Esophagus mucosa (tissue), 1 donor: Measurements from ENCODE around the gene GRIK4. TPM values are rescaled to one million over a fixed set of nuclear protein-coding genes. Genes with fewer than 3 reads are reported as not detected.
"Not testable (repeated sequence)": the region's sequence is repeated elsewhere in the genome, so short reads cannot be mapped to it uniquely, and the experiment has no call there.

Experiments
- ATAC-seq: fragments of 200-7000 bp; cut with Tn5 transposase; one replicate; pipeline ENCODE4 v1.9.1; 2020
- total RNA-seq: library from RNA; stranded (reverse); gene quantifications from one replicate; pipeline ENCODE4 v1.2.4, GENCODE V29; 2023
- donor health status: DM: yes; HTN: yes; CAD: no.

Gene GRIK4
- total RNA-seq, 1 donor from 2014 or later, result 0.08 TPM

- ATAC-seq, result no peak
Measured at GRCh38 chr11:120972621-120973020, 461.1 kb downstream of the GRIK4 start.

GRCh38 chr11:120973501-120973900 lies 462.0 kb downstream of the GRIK4 start:
- no peak for ATAC-seq

- no peak for ATAC-seq
Measured at GRCh38 chr11:120974466-120974865, 462.9 kb downstream of the GRIK4 start.

DNA sequence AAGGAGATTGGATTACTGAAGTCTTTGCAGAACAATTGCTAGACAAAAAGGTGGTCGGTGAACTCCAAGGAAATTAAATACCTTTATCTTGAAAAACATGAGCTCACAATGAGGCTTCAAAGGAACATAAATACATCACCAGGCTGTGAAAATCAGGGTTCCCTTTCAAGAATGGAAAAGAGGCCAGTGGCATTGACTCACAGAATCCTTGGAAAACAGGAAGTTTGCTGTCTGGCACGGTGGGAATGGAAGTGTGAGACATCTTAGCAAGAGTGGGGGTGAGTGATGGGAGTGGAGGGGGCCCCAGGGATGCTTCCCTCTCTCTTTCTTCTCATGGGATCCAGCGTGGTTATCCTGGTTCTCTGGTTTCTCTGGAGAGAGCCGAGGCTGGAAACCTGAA lies 463.4 kb downstream of the GRIK4 start:
- no peak for ATAC-seq

DNA sequence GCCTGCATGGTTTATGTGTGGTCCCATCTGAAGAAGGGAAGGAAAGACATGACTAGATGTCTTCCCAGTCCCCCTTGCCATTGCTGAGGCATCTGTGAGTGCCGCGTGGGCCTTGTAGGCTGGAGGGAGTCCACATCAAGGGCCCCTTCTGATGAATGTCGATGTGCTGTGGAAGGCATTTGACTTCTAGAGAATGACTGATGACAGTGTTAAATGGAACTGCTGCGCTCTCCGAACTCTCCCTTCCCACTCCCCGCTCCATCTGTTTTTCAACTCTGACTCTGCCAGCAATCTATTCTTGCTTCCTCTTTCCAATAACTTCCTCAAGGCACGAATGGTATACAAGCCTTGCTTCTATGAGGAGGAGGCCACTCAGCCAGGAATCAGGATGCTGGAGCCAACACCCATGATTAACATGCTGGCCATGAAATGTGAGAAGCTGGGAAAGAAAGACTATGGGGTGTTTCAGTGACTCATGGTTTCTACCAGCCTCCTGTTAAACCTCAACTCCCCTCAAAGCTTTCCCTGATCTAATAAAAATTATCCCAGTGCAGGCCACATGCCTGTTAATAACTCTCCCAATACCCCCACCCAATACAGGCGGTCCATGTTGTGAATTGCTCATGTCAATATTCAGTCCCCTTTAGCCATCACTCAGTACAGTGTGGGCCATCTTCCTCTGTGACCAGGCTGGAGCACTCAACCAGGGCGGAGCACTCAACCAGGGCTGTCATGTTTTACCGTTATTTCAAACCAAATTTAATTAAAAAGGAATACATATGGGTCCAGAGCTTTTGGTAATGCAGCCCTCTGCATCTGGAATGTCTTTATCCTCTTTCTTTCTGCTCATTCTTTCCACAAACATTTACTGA lies 466.0 kb downstream of the GRIK4 start:
- ATAC-seq, result no peak

DNA sequence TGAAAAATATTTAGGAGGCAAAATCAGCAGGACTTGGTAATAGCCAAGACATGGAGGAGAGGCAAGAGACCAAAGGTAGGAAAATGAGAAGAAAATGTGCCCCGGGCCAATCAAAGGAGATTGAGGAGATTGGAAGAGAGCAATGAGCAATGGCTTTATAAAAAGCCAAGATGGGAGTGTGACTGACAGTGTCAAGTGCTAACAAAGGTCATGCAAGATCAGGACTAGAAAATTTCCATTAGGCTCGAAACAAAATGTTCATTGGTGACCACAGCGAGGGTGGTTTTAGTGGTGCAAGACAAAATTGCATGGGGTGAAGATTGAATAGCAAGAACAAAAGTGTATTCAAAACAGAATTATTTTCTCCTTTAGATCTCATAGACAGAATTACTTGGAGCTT lies 467.2 kb downstream of the GRIK4 start:
- ATAC-seq, result no peak

DNA sequence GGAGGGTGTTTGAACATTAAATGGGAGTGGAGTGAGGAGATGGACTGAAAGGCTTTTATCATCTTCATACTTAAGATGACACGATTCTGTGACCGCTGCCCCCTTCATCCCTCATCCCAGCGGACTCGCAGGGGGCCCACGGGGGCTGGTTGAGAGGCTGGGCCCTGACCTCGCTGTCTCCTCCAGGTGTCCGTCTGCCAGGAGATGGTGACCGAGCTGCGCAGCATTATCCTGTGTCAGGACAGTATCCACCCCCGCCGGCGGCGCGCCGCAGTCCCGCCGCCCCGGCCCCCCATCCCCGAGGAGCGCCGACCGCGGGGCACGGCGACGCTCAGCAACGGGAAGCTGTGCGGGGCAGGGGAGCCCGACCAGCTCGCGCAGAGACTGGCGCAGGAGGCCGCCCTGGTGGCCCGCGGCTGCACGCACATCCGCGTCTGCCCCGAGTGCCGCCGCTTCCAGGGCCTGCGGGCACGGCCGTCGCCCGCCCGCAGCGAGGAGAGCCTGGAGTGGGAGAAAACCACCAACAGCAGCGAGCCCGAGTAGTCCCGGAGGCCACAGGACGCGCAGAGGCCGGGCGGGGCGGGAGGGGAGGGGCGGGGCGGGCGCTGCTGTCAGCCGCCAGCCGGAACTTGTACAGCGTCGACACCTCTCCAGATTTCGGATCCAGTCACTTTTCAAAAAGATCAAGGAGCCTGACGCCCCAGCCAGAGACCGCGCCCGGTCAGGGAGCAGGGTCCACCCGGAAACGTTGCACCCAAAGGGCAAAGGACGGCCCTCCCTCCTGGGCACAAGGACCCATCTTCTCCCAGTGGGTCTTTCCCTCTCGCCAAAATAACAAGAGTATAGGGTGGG lies 474.4 kb downstream of the GRIK4 start:
- peak; percentile 83 for ATAC-seq

GRCh38 chr11:120988603-120989002 lies 477.1 kb downstream of the GRIK4 start:
- no peak for ATAC-seq

GRCh38 chr11:120991830-120992686 lies 480.5 kb downstream of the GRIK4 start:
- ATAC-seq, result peak; percentile 17

- ATAC-seq, result no peak
Measured at GRCh38 chr11:120994091-120994859, 482.7 kb downstream of the GRIK4 start.

DNA sequence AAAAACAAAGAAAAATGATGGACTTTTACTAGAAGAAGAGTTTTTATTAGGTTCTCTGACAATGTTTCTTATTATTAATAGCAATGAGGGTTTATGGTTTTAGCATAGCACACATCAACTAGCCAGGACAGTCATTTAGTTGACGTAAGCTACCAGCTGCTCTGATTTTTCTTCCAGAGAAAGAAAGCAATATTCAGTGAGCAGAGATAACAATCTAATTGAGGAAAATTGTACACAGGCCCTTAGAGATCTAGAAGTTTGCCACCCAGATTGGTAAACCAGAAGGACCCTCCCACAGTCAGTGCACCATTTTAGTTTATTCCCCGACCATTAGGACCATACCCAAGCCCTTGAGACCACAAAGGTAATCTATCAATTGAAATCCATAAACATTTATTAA lies 483.6 kb downstream of the GRIK4 start:
- no peak for ATAC-seq

- no peak for ATAC-seq
Measured at GRCh38 chr11:120996973-120997372, 485.4 kb downstream of the GRIK4 start.

DNA sequence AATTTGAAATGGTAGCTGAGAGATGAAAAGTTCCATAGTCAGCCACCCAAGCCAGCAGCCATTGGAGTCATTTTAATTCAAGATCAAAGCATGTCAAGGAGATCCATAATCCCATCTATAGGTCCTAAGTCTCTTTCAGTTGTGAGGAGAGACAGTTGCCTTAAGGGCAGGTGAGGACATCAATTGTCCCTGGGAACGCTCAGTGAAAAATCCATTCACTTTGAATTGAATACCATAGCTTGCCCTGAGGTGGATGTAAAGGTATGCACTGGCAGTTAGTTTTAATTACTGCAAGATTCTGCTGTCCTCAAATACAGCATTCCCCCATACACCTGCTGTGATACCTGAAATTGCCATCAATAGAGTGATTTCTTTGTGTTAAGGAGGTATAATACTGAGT lies 487.0 kb downstream of the GRIK4 start:
- ATAC-seq, result no peak

DNA sequence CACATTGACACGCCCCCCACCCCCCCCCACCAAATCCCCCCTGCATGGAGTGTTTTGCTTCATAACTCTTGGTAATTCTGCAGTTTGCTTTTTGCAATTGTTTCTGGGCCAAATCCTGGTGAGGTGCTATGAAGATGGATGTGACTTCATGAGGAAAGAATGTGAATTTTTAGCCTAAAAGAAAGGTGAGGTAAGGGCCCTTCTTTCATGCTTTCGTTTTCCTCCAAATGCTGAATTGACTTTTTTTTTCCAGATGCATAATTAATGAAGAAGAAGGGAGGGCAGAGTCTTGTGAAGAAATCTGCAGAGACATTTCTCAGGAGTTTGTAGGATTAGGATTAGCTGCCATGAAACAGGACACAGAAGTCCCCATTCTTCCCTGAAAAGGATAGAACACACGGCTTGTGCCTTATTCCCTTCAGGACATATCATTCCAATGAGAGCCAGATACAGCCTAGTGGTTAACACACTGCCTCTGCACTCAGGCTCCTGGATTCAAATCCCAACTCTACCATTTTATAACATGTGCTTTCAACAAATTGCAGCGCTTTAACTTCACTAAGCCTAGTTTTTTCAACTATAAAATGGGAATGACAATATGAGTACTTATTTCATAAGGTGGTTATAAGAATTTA lies 492.8 kb downstream of the GRIK4 start:
- no peak for ATAC-seq

- ATAC-seq, result no peak
Measured at GRCh38 chr11:121006922-121007321, 495.4 kb downstream of the GRIK4 start.

DNA sequence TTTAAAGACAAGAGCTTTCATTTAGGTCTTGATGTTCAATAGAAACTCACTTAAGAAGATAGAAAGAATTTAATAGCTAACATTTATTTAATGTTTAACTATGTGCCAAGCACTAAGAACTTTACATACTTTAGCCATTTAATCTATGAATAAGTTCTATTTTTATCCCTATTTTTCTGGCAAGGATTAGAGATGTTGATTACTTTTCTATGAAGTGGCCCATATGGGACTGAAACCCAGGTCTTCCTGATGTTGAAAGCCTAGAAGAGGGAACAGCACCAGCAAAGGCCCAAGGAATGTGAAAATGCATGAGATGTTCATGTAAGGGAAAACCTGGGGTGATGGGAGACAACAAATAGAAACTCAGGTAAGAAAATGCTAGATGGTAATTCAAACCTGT lies 497.0 kb downstream of the GRIK4 start:
- ATAC-seq, result no peak

DNA sequence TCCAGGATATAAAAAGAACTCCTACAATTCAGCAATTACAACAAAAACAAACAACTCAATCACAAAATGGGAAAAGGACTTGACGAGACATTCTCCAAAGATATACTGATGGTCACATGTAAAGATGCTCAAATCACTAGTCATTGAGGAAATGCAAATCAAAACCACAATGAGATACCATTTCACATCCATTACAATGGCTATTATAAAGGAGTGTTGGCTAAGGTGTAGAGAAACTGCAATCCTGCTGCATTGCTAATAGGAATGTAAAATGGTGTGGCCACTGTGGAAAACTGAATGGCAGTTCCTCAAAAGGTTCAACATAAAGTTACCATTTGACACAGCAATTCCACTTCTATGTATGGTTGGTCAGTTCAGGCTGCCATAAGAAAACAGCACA lies 500.5 kb downstream of the GRIK4 start:
- peak; percentile 55 for ATAC-seq

- no peak for ATAC-seq
Measured at GRCh38 chr11:121018746-121019145, 507.2 kb downstream of the GRIK4 start.

DNA sequence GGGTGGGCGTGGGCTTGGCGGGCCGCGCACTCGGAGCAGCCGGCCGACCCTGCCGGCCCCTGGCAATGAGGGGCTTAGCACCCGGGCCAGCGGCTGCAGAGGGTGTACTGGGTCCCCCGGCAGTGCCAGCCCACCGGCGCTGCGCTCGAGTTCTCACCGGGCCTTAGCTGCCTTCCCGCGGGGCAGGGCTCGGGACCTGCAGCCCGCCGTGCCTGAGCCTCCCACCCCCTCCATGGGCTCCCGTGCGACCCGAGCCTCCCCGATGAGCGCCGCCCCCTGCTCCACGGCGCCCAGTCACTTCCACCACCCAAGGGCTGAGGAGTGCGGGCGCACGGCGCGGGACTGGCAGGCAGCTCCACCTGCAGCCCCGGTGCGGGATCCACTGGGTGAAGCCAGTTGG lies 510.2 kb downstream of the GRIK4 start:
- ATAC-seq, result not testable (repeated sequence)

DNA sequence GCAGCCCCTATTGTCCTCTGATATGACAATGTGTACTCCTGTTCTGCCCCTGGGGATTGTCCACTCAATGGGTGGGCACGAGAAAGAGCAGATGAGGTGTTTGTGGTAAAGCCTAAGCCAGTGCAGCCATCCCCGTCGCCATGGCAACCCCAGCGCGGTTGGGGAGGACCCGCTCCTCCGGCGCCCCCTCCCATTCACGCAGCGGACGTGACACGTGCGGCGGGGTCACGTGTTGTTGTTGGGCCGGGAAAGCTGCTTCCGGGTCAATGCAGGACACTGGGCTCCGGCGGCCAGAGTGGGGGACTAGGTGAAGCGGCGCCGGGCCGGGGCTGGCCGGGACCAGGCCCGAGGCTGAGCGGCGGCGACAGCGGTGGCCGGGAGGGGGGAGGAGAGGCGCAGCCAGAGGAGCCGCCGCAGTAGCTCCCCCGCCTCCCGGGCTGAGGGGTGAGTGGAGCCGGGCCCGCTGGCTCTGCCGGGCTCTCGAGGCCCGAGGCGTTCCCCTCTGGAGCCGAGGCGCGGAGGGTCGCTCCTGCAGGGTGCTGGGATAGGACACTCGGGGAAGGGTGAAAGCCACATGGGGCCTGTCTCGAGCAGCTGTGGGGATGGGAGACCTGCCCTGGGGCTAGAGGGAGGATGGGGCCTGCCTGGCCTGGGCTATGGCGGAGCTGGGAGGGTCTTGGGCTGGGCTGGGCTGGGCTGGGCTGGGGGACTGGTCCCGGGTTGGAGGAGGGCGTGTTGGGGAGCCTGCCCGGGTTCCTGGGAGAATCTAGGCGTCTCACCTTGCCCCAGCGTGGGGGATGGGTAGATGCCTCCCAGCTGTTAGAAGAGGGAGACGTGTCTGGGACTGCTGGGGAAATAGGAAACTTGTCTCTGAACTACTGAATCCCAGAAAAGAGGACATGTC lies 512.6 kb downstream of the GRIK4 start, which contains the start of gene TBCEL:
Gene TBCEL (plus strand): TSS at position 255 of the 904 bp plus-strand sequence. CDS start 21,589 bp downstream, outside the sequence.
- ATAC-seq, result peak; percentile 78
